ENCODE measurements around the gene GNAO1.

Gene GNAO1

DNA sequence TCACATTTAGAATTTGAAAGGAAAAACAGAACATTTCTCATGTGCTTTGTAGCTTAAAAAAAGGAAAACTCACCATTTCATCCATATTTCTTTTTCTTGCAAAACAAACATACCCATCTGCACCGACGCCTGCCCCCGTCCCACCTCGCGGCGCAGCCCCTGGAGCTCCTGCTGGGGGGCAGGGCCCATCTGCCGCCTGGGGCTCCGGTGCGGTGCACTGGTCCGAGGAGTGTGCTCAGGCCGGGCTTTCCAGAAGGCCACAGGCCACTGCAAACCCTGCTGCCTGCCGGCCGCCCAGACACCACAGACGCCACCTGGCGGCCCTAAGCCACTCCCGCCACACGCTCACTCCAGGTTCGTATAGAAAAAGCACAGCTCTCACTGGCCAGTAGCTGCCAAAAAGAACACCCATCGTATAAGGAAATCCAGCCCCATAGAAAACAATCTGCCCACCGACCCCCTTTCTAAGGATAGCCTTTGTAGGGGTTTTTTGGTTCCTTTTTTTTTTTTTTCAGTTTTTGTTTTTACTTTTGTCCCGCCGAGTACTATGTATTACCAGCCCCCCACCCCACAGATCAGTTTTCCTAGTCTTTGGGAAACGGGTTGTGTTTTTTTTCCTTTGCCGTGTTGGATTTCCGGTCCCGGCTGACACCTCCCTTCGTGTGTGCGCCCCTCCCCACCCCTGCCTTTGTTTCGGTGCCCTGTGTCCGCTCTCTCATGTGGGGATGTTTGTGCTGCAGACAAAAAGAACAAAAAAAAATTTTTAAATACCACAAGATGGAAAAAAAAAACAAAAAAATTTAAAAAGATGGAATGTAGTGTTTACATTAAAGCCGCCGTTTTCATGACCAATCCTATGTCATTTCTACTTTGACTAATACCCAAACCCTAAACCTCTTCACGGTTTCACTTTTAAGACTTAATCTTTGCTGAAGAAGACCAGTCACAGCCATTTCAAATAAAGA is 165.3 kb downstream of the GNAO1 start:
- peak; percentile 11 to 34 for DNase-seq (ENCODE audit: extremely low read depth in 1 of 2, low read depth in 1 of 2)

DNA sequence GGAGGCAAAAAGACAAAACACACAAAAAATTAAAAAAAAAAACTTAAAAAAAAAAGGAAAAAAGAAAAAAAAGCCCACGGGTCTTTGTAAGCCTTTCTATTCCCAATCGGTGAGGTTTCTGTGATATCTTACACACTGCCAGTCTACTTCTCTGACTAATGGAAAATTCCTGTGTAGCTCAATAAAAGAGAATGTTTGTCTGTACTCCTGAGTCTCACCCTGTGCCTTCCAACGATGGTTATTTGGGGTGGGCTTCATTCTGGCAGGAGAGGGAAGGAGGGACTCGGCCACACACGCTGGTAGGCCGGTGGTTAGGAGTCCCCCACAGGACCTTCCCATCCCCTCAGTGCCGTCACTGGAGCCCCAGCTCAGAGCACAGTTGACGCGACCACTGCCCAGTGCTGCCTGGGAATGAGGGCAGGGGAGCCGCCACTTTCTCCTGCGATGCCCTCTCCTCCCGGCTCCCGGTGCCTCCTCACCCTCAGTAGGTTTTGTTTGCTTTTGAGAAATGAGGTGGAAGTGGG is 166.0 kb downstream of the GNAO1 start:
- no peak for DNase-seq (ENCODE audit: extremely low read depth in 1 of 2, low read depth in 1 of 2)

DNA sequence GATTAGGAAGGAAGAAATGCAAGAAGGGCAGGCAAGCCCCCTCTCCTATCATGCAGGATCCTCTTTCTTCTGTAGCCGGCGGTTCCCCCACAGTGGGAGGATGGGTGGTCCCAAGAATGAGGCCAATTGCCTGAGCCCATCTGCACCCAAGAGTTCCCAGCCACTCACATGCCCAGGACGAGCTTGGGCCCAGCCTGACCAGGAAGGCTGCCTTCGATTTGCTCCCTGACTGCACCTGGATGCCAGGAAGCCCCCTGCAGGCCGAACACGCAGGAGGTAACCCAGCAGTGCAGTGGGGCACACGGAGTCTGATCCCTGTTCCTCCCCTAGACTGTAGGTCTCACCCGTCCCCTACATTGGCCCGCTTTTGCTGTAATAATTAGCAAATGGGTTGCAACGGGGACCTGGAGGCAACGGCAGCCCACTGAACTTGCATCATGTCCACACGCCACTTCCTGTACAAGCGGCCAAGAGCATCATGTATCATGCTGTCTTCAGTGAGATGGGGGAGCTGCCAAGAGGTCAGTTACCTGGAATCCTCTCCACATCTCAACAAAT is 166.6 kb downstream of the GNAO1 start:
- no peak for DNase-seq (ENCODE audit: extremely low read depth in 1 of 2, low read depth in 1 of 2)

DNA sequence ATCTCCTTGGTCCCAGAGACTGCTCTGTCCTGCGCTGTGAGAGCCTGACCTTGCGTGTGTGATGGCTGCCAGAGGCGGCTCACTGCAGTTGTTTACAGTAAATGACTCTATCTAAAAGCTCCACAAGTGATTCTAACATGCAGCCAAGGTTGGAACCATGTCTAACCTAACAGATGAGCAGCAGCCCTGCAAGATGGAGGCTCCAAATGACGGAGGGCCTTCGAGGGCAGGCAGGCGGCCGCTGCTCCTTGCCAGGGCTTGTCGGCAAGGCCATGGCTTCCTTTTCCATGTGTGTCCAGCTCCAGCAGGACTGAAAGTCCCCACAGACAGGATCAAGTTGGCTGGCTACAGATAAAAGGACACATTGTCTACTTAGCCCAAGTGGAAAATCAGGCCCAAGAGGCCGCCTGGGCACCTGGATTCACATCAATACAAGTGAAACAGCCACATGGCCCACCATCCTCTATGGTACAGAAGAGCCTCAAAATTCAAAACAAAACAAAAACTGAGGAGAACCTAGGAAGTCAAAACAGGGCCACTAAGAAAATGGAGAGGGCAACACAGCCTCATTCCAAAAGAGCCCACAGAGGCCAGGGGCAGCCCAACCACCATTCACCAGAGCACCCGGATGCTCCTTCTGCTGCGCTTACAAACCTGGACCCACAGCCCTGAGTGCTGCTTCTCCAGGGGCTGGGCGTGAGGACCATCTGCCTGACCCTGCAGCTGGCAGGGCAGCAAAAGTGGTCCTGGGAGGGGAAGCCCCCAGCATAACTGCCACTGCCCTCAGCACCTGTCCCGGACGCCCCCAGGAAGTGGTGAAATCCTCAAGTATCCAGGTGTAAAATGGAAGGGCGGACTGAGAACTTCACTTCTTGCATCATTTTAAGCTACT is 169.1 kb downstream of the GNAO1 start:
- no peak for DNase-seq (ENCODE audit: extremely low read depth in 1 of 2, low read depth in 1 of 2)

DNA sequence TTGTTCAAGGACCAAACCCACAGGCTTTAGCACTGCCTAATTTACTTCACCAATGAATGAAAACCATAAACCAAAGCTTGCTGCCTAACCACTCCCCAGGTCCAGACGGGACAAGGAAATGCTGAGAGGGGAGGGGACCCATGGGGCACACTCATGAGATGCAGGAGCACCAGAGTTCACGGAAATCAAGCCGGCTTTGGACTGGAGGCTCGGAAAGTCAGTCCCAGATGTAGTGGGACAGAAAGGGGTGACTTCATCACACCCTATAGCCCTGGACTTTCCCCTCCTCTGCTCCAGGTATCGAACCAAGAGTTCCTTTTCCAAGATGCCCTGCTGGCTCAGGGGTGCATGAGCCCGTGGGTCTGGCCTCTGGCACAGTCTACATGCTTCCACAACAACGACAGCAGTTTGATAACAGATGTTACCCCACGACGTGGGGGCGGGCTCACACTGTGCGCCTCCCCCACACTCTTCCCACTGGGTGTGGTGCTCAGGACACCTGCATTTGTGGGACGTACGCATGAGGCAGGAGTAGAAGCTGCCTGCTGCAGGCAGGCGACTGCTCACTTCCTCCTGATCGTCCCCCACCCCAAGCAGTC is 170.9 kb downstream of the GNAO1 start:
- no peak for DNase-seq (ENCODE audit: extremely low read depth in 1 of 2, low read depth in 1 of 2)

DNA sequence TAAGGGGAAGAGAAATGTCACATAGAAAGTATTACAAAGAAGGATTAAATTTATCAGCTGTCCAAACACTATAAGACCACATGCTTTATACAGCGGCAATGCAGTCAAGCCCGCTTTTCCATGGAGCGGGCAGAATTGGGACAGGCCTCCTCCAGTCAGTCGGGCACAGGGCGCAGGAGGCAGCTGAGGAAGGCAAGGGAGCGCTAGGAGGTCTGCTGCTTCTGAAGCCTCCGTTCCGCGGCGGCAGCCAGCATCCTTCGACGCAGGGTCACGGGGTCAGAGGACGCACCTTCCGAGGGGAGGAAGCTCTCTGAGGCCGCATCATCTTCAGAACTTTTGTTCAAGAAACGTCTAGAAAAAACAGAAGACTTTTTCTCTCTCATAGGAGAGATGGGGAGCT is 171.4 kb downstream of the GNAO1 start:
- DNase-seq (ENCODE audit: extremely low read depth in 1 of 2, low read depth in 1 of 2): no peak

DNA sequence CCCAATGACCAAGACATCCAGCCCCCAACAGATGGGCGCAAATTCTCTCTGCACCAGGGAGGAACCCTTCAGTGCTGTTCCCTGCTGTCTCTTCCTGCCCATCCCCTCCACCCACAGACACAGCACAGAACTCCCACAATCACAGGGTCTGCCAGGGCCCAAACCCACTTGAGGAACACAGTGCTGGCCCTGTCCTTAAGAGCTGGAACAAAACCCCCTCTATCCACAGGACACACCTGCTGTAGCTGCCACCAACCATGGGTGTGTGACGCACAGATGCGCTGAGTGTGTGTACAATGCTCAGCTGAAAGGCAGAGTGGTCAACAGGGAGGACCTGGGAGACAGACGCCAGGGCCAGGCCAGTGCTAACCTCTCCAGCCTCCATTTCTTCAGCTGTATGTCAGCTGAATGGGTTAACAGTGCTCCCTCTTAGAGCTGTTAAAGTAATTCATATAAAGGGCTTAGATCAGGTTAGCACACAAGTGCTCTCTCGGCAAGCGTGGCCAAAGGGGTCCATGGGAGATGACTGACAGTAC is 172.0 kb downstream of the GNAO1 start:
- DNase-seq (ENCODE audit: extremely low read depth in 1 of 2, low read depth in 1 of 2): no peak

DNA sequence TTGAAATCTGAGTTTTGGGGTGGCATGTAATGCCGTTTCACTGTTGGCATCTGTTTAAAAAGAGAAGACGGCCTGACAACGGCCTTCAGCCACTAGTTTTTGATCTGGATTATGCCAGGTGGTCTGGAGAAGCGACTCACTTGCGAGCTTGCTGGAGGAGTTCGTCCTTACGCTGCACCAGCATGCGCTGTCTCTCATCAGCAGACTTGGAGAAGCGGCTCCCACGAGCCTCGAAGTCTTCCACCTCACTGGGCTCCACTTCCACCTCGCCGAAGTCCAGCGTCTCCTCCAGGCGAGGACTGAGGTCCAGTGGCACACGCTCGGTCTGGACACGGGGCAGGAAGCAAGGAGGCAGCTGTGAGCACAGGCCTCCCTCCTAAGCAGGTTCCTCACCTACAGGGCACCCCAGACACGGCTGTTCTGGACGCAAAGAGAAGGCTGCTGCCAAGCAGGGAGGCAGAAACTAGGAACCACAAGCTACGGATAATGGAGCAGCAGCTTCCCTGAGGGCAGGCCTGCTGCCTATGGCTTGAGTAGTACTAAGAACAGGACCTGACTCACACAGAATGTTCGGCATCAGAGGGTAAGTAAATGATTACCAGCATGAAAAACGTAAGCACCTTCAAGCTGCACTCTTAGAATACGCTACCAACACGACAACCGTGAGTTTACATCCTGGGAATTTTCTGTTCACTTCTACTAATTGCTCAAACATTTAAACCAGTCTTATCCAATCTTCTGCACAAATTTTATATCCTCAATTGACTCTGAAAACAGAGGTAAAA is 172.7 kb downstream of the GNAO1 start:
- DNase-seq (ENCODE audit: extremely low read depth in 1 of 2, low read depth in 1 of 2): no peak

DNA sequence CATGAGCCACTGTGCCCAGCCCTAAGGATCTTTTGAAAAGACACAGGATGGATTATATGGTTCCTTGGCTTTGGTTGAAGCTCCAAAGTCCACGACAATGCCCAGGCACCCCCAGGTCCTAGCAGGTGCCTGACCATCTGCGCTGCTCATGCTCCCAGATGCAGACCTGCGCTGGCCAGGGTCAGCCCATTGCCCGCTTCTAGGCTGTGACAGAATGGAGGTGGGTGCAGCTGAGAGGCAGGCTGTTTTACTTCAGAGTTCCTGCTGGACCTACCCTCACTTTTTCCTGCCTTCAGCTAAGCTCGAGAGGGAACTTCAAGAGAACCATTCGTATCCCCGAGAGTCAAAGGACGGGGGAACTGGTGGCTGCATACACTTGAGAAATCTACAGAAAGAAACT is 173.6 kb downstream of the GNAO1 start:
- DNase-seq (ENCODE audit: extremely low read depth in 1 of 2, low read depth in 1 of 2): no peak

DNA sequence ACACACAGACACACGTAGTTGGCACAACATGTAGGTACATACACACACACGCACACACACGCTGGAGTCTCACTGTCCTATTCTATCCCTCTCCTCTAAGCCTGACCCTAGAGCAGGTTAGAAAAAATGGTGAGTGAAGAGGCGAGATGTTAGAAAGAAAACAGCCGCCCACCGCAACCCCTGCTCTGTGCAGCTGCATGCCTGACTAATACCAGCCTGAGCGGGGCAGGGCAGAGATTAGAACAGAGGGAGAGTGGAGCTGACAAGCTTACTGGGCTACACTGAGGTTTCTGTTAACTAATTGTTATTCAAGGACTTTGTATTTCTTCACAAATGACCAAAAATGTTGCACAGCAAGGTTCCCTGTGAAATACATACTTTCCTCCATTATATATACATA is 174.3 kb downstream of the GNAO1 start:
- no peak for DNase-seq (ENCODE audit: extremely low read depth in 1 of 2, low read depth in 1 of 2)

DNA sequence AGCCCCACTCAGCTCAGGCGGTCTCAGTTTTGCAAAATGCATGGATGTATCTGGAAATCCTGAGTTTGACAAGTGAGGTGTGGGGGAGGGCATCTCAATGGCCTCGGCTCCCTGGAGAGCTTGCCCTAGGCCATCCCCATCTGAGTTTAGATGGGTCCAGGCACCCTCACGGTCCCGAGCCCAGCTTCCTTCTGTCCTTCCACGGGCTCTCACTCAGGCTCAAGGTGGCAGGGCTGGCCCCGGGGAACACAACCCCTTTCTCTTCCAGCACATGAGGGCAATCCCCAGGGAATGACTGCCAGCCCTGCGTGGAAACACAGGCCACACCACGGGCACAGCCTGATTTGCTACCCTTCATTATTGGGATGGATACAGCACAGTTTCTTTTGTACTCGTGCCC is 175.7 kb downstream of the GNAO1 start:
- DNase-seq (ENCODE audit: extremely low read depth in 1 of 2, low read depth in 1 of 2): no peak

DNA sequence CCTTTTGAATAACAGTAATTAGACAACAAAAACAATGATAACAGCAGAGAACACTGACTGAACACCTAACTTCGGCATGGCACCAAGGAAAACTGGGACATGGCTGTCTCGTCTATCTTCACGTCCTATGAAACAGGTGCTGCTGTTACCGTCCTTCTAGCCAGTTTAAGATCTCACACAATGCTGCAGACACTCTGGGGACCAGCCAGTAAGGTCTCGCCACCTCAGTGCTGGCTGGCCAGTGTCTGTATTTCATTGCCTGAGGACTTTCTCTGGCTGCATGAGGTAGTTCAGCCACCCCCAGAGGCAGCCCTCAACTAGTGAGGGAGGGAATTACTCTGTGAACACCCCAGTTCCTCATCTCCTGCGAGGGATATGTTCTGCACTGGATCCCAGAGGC is 176.5 kb downstream of the GNAO1 start:
- no peak for DNase-seq (ENCODE audit: extremely low read depth in 1 of 2, low read depth in 1 of 2)

DNA sequence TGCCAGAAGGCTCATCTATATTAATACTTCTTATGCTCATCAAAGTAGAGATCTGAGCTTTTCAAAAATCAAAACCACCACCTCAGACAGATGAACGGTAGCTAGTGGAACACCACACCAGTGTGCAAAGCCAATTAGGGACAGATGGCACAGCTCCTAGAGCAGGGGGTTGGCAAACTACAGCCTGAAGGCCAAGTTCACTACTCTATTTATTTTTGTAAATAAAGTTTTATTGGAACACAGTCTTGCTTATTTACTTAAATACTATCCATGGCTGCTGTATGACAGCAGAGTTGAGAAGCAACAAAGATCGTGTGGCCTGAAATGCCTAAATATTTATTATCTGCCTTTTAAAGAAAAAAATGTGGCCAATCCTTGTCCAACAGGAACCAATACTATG is 177.3 kb downstream of the GNAO1 start:
- DNase-seq (ENCODE audit: extremely low read depth in 1 of 2, low read depth in 1 of 2): no peak

DNA sequence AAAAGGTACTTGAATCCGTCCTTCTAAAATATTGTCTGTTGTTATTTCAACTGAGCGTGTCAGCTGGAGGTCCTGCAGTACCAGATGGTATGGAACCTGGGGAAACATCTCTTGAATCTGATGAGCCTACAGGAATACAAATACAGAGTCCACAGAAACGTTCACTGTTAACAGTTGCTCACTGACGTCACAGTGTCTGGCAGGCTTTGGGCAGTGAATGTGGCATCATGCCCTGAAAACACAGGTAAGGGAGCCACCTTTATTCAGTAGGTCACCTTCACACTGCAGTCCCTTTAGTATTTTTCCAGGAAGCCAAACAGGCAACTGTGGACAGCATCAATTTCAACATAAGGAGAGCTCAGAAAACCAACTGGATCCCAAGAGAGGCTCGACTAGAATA is 177.9 kb downstream of the GNAO1 start:
- no peak for DNase-seq (ENCODE audit: extremely low read depth in 1 of 2, low read depth in 1 of 2)

DNA sequence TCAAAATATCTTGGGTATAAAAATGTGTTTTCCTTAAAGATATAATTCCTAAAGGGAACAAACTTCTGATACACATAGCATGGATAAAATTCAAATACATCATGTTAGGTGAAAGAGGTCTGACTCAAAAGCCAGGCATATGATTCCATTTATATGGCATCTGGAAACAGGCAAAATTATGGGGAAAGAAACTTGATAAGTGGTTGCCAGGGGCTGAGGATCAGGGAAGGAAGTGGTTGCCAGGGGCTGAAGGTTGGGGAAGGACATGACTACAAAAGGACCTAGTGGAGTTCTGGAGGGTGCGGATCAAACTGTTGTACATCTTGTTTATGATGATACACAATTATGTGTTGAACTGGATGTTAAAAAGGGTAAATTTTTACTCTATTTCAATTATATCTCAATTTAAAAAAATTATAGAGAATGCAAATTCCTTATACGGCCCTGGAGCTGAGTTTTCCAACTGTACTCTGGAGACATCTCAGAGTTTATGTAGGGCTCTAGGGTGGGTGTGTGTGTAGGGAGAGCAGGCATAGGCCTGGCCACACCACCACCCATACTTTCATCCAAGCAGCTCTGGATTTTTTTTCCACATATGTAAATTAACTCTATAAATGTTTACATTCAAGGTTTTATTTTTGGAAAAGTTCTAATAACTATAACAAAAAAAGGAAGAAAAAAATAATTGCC is 179.0 kb downstream of the GNAO1 start:
- no peak for DNase-seq (ENCODE audit: extremely low read depth in 1 of 2, low read depth in 1 of 2)

DNA sequence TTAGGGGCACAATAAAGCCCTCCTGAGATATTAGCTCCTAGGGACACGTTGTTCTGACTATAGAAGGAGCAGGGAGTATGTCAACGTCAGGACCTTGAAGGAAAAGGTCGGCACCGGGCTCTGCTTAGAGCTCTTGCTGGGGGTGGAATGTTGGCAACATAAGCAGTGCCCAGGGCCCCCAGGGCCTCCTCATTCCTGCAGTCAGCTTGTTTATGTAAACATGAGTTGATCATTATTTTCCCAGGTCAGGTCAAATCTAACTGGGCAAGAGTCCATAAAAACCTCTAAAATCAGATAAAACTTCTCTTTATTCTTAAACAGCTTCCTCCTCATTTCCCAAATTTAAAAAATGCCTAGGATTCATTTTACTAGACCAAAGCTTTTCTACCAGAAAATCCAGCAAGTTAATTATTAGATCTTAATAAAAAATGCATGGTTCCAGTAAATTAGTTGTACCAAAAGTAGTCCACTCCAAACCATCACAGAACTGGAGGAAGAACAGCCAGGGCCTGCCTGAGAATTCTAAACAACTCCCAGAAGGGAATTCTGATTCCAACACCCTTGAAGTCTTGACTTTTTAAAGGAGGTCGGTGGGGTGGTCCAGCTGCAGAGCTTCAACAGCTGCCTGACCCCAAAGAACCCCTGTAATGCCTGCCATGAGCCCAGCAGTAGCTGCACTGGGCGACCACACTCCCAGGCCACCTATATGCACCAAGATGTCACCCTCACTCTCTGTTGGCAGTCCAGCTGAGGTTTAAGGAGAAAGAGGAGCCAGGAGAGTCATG is 179.8 kb downstream of the GNAO1 start:
- DNase-seq (ENCODE audit: extremely low read depth in 1 of 2, low read depth in 1 of 2): no peak

DNA sequence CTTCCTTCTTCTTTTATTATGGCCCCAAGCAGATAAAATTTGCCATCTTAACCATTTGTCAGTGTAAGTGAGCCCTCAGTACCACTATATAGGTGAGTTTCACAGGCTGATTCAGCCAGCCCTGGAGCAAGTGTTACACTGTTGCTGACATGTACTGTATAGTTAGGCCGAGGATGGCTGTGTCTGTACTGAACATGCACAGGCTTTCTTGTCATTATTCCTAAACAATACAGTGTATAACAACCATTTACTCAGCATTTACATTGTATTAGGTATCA is 180.3 kb downstream of the GNAO1 start:
- DNase-seq (ENCODE audit: extremely low read depth in 1 of 2, low read depth in 1 of 2): no peak

DNA sequence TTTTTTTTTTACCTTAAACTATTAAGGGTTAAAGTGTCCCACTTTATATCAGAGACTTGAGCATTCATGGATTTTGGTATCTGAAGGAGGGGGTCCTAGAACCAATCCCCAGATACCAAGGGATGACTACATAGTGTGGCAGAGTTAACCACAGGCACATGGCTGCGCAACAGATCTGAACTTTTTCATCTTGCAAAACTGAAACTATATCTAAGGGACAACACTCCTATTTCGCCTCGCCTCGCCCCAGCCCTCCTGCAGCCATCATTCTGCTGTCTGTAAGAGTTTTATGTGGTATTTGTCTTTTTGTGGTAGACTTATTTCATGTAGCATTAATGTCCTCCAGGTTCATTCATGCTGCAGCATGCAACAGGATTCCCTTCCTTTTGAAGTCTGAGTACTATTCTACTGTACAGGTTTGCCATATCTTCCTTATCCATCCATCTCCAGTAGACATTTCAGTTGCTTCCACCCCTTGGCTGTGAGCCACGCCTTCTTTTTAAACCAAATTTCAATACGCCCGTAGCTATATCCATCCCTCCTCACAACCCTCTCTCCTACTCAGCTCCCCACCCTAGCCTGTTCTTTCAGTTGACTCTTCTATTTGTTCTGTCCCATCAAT is 180.8 kb downstream of the GNAO1 start:
- DNase-seq (ENCODE audit: extremely low read depth in 1 of 2, low read depth in 1 of 2): no peak
